ENCODE data around the gene TSFM.

DNA sequence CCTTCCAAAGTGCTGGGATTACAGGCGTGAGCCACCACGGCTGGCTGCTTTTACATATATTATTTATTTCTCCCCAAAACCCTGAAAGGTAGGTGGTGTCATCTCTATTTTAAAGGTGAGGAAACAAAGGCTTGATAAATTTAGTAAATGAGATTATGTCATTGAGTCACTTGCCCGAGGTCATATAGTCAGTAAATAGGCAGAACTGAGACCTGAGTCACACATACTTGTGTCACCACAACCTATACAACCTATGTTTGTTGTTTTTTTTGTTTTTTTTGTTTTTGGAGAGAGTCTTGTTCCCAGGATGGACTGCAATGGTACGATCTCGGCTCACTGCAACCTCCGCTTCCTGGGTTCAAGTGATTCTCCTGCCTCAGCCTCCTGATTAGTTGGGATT is 12.8 kb downstream of the TSFM start:
- TF ChIP-seq ZNF324 (tag by site-specific recombination; IDR thresholded peaks at IDR 0.05), result no peak
- TF ChIP-seq, protein P1, sequence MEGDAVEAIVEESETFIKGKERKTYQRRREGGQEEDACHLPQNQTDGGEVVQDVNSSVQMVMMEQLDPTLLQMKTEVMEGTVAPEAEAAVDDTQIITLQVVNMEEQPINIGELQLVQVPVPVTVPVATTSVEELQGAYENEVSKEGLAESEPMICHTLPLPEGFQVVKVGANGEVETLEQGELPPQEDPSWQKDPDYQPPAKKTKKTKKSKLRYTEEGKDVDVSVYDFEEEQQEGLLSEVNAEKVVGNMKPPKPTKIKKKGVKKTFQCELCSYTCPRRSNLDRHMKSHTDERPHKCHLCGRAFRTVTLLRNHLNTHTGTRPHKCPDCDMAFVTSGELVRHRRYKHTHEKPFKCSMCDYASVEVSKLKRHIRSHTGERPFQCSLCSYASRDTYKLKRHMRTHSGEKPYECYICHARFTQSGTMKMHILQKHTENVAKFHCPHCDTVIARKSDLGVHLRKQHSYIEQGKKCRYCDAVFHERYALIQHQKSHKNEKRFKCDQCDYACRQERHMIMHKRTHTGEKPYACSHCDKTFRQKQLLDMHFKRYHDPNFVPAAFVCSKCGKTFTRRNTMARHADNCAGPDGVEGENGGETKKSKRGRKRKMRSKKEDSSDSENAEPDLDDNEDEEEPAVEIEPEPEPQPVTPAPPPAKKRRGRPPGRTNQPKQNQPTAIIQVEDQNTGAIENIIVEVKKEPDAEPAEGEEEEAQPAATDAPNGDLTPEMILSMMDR (tag by site-specific recombination; IDR thresholded peaks at IDR 0.05), result no peak
- TF ChIP-seq, protein P2, sequence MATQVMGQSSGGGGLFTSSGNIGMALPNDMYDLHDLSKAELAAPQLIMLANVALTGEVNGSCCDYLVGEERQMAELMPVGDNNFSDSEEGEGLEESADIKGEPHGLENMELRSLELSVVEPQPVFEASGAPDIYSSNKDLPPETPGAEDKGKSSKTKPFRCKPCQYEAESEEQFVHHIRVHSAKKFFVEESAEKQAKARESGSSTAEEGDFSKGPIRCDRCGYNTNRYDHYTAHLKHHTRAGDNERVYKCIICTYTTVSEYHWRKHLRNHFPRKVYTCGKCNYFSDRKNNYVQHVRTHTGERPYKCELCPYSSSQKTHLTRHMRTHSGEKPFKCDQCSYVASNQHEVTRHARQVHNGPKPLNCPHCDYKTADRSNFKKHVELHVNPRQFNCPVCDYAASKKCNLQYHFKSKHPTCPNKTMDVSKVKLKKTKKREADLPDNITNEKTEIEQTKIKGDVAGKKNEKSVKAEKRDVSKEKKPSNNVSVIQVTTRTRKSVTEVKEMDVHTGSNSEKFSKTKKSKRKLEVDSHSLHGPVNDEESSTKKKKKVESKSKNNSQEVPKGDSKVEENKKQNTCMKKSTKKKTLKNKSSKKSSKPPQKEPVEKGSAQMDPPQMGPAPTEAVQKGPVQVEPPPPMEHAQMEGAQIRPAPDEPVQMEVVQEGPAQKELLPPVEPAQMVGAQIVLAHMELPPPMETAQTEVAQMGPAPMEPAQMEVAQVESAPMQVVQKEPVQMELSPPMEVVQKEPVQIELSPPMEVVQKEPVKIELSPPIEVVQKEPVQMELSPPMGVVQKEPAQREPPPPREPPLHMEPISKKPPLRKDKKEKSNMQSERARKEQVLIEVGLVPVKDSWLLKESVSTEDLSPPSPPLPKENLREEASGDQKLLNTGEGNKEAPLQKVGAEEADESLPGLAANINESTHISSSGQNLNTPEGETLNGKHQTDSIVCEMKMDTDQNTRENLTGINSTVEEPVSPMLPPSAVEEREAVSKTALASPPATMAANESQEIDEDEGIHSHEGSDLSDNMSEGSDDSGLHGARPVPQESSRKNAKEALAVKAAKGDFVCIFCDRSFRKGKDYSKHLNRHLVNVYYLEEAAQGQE (tag by site-specific recombination; IDR thresholded peaks at IDR 0.05), result no peak
- TF ChIP-seq, protein P3, sequence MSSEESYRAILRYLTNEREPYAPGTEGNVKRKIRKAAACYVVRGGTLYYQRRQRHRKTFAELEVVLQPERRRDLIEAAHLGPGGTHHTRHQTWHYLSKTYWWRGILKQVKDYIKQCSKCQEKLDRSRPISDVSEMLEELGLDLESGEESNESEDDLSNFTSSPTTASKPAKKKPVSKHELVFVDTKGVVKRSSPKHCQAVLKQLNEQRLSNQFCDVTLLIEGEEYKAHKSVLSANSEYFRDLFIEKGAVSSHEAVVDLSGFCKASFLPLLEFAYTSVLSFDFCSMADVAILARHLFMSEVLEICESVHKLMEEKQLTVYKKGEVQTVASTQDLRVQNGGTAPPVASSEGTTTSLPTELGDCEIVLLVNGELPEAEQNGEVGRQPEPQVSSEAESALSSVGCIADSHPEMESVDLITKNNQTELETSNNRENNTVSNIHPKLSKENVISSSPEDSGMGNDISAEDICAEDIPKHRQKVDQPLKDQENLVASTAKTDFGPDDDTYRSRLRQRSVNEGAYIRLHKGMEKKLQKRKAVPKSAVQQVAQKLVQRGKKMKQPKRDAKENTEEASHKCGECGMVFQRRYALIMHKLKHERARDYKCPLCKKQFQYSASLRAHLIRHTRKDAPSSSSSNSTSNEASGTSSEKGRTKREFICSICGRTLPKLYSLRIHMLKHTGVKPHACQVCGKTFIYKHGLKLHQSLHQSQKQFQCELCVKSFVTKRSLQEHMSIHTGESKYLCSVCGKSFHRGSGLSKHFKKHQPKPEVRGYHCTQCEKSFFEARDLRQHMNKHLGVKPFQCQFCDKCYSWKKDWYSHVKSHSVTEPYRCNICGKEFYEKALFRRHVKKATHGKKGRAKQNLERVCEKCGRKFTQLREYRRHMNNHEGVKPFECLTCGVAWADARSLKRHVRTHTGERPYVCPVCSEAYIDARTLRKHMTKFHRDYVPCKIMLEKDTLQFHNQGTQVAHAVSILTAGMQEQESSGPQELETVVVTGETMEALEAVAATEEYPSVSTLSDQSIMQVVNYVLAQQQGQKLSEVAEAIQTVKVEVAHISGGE (tag by site-specific recombination; conservative IDR thresholded peaks at IDR 0.05; ENCODE audit: low read depth), result no peak
- TF ChIP-seq, protein P4, sequence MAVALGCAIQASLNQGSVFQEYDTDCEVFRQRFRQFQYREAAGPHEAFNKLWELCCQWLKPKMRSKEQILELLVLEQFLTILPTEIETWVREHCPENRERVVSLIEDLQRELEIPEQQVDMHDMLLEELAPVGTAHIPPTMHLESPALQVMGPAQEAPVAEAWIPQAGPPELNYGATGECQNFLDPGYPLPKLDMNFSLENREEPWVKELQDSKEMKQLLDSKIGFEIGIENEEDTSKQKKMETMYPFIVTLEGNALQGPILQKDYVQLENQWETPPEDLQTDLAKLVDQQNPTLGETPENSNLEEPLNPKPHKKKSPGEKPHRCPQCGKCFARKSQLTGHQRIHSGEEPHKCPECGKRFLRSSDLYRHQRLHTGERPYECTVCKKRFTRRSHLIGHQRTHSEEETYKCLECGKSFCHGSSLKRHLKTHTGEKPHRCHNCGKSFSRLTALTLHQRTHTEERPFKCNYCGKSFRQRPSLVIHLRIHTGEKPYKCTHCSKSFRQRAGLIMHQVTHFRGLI (tag by site-specific recombination; IDR thresholded peaks at IDR 0.05), result no peak
- no peak for TF ChIP-seq ZBTB21 (tag by site-specific recombination; IDR thresholded peaks at IDR 0.05)
- no peak for TF ChIP-seq OVOL3 (tag by site-specific recombination; IDR thresholded peaks at IDR 0.05)
- TF ChIP-seq ZNF768 (tag by site-specific recombination; IDR thresholded peaks at IDR 0.05), result no peak
- no peak for TF ChIP-seq YY1 (tag by site-specific recombination; IDR thresholded peaks at IDR 0.05)

Data from HEK293 (cell line).